NCI-H2029 (cell line): ENCODE results near the gene TRIM36.

Experiments
- DNase-seq: peaks from one replicate; lab custom pipeline; 2025; lab: John Stamatoyannopoulos, UW

The TRIM36 gene, protein sequence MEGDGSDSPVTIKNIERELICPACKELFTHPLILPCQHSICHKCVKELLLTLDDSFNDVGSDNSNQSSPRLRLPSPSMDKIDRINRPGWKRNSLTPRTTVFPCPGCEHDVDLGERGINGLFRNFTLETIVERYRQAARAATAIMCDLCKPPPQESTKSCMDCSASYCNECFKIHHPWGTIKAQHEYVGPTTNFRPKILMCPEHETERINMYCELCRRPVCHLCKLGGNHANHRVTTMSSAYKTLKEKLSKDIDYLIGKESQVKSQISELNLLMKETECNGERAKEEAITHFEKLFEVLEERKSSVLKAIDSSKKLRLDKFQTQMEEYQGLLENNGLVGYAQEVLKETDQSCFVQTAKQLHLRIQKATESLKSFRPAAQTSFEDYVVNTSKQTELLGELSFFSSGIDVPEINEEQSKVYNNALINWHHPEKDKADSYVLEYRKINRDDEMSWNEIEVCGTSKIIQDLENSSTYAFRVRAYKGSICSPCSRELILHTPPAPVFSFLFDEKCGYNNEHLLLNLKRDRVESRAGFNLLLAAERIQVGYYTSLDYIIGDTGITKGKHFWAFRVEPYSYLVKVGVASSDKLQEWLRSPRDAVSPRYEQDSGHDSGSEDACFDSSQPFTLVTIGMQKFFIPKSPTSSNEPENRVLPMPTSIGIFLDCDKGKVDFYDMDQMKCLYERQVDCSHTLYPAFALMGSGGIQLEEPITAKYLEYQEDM

DNA sequence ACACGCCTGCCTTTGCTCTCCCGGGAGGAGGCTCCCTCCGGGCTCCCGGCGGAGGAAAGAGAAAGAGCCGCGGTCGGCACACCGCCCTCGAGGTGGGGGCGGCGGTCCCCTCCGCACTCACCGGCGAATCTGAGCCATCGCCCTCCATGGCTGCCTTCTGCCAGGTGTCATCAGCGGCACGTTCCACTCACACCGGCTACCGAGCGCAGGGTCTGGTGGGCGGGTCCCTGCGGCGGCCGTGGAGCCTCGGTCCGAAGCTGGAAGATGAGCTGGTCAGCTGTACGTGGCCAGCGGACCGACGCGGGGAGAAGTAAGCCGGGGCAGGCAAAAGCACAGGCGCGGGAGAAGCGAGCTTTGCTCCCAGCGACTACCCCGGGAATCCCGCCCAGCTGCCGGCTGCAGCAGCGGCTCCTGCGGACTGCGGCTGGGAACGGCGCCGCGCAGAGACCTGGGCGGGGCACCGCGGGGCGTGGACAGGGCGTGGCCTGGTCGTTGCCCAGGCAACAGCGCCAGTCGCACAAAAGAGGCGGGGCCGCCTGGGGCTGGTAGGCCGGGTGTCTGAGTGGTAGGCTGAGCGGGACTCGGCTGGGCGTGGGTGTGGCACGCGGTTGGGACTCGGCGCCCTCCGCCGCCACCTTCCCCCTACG, at the start of gene TRIM36:
TSS of gene TRIM36 (minus strand) at position 422 of the 647 bp plus-strand sequence. CDS start at position 148, 274 bp downstream.
- DNase-seq: peak; percentile 93

- no peak for DNase-seq
Measured at GRCh38 chr5:115214541-115214940, 44.8 kb upstream of the TRIM36 start.

DNA sequence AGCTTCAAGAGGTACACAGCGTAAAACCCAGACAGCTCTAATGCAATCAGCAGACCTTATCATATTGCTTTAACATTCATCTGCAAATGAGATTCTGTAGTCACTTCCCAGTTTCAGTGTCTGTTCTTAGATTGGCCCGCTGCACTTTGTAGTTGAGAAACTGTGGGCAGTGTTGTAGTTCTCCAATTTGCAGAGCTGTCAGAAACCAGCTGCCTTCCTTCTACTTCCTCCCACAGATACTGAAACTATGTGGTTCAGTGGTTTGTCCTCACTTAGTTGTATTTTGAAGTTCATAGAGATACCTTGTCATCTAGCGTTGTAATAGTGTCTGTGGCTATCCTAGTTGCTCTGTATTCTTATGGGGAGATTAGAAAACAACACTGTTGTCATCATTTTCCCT, 39.6 kb upstream of the TRIM36 start:
- DNase-seq: no peak

DNA sequence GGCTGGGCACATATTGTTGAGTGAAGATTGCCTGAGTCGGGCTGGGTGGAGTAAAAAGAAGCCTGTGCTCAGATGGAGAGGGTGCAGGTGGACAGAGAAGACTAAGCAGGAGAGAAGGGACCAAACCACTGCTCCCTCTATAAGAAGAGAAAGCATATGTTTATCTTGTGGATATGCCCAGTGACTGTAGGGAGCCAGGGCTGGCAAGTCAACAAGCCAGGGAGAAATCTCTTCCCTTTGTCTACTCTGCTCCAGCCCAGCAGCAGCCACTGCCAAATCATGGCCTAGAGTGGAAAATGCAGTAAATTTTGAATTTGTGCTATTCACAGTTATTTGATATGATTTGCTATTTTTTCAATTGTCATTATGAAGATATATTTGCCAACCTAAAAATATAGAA, 33.2 kb upstream of the TRIM36 start:
- no peak for DNase-seq

- DNase-seq: no peak
Measured at GRCh38 chr5:115196161-115196560, 26.5 kb upstream of the TRIM36 start.

DNA sequence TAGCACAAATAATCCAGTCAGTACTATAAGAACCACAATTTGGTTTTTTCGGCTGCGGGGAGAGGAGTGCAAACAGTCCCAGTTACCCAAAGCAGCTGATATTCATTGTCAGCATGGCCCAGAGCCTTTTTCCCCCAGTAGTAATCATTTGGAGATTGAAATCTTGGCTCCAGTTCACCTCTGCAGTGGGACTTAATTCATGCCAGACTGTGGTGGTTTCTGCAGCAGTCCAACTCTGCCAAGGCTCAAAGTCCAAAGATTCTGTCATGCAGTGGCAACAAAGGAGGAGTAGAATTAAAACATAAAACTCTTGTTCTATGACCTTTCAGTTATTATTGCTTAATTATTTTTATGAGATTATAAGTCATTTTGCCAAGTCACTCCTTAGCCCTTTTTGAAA, 25.0 kb upstream of the TRIM36 start:
- no peak for DNase-seq

- DNase-seq: no peak
Measured at GRCh38 chr5:115193295-115193694, 23.6 kb upstream of the TRIM36 start.

DNA sequence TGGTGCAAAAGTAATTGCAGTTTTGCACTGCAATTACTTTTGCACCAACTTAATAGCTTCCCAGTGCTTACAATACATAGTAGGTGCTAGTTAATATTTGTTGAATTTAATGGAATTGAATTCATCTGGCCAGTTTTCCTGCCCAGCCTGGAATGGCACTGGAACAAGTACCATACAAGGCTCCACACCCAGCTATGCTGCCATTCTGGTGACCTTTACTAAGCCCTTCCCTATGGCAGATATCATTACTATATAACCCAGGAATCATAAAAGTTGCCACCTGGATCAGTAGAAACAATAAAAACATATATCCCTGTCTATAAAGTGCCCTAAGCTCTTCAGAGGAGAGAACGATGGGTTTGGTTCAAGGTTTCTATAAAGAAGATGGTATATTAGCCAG, 22.4 kb upstream of the TRIM36 start:
- DNase-seq: no peak

DNA sequence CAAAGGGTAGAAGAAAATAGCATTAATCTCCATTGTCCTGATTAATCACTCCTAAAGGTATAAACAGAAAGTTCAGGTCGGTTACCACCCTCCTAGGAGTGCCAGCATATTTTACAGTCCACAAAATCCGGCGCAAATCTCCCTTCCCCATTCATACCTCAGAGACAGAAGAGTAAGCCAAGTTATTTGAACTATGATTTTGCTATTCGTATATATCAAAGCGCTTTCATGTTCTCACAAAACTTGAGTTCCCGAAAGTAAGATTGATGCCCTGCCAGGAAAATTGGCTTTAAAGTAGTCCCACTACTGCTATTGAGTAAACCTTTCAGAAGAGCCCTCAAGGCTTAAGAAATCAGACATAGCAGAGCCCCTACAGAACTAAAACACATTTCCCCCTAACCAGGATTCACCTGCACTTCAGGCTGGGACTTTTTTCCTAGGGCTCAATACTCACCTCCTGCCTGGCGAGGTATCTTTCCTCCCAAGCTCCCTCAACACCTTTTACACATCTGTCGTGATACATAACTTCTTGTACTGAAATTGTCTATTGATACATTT, 21.8 kb upstream of the TRIM36 start:
- no peak for DNase-seq

- no peak for DNase-seq
Measured at GRCh38 chr5:115190388-115190787, 20.7 kb upstream of the TRIM36 start.

DNA sequence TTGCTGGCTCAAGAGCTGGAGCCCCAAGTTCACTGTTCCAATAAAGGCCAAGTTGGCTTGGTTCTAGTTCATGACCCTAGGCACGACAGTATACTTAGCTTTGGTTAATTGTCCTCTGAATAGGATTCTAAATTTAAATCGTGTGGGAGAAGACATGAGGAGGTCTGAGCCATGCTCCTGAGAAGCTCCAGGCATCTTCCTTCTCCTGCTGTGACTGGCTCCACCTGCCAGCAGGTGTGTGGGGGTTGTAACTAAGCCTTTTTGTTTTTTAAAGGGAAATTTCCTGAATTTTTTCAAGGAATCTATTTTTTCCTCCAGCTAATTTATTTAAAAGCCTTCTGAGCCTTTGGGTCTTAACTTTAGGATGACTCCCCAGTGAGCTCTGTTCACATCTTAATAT, 20.2 kb upstream of the TRIM36 start:
- no peak for DNase-seq

DNA sequence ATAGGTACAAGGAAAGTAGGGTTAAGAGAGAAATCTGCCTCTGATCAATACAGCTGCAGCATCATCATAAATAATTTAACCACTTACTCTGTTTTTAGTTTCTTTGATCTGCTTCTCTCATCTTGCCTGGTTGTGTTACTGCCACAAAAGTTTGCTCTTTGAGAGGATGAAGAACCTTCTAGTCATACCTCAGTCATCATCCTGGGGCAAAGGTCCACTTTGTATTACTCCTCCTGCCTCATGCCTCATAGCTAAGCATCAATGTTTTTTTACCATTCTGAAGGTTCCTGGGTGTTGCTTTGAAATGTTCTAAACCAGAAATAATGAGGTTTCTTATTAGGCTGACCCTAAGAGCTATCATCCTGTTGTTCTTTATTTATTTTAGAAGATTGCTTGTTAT, 17.1 kb upstream of the TRIM36 start:
- DNase-seq: no peak

DNA sequence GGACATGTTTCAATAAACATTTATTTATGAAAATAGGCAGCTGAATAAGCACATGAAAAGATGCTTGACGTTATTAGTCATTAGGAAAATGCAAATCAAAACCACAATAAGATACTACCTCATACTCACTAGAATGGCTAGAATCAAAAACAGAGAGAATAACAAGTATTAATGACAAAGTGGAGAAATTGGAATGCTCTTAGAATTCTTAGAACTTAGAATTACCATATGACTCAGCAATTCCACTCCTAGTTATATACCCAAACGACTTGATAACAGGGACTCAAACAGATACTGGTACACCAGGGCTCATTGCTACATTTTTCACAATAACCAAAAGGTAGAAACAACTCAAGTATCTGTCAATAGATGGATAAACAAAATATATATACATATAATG, 15.1 kb upstream of the TRIM36 start:
- no peak for DNase-seq

- no peak for DNase-seq
Measured at GRCh38 chr5:115181757-115182156, 12.0 kb upstream of the TRIM36 start.

DNA sequence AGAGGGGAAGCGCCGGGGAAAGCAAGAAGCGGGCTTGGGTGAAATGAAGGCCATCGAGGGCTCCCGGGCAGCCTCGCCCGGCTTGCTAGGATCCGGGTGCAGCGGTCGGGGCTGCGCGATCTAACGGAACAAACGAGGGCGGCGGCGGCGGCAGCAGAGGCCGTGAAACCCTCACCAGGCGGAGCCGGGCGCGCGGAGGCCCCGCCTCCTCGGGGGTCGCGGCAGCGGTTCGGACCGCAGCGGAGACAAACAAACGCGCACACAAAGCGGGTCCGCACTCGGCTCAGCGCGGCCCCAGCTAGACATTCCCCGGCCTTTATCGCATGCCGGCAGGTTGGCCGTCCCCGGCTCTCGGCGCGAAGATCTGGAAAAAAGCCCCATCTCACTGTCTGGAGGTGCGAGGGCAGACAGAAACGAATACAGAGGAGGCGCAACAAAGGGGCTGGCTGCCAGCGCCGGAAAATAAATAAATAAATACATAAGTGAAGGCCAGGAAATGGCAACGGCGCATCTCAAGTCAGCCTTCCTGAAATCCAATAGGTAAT, 10.5 kb upstream of the TRIM36 start:
- DNase-seq: peak; percentile 48

DNA sequence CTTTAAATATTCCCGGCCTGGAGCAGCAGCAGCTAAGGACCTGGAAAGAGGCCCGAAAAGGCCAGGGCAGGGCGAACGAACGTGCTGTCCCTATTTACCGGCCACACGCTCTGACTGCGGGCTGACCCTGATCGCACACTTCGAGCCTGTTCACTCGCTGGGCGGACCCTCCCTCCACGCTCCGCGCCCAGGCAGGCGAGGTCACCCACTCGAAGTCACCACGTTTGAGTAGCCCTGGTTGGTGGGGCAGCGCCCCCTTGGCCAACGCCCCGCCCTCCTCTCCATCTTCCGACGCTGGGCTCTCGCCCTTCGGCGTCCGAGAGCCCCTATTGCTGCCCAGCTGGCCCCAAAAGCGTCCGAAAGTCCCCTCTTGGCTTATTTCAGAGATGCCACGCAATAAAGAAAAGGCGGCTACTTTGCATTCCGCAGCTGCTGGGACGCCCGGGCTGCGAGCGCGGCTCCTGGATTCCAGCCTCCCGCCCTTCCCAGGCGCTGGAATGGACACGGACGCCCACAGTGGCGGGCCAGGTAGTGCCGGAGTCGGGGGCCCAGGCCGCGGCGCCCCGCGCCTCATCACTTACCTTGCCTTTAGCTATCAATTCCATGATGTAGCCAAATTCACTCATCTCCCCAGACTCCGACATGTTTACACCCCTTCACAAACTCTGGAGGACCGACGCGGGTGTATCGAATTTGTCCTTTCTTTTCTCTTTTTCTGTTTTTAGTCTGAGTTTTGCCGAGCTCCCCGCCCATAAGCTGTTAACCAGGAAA, 9.9 kb upstream of the TRIM36 start:
- no peak for DNase-seq

DNA sequence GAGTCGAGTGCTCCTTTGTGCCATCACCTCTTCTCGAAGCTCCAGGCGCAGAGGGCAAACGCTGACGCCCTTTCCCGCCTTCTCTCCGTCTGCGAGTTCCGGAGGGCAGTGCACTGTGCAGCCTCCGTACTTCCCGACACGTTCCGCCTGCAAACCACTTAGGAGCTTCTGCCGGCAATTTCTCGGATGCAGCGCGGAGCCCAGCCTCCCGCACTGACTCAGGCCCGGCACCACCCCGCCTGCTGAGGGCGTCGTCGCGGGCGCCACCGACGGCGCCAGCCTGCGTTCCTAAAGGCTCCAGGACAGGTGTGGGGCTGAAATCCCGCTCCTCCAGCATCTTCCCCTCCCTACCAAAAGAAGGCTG, 9.3 kb upstream of the TRIM36 start:
- no peak for DNase-seq

DNA sequence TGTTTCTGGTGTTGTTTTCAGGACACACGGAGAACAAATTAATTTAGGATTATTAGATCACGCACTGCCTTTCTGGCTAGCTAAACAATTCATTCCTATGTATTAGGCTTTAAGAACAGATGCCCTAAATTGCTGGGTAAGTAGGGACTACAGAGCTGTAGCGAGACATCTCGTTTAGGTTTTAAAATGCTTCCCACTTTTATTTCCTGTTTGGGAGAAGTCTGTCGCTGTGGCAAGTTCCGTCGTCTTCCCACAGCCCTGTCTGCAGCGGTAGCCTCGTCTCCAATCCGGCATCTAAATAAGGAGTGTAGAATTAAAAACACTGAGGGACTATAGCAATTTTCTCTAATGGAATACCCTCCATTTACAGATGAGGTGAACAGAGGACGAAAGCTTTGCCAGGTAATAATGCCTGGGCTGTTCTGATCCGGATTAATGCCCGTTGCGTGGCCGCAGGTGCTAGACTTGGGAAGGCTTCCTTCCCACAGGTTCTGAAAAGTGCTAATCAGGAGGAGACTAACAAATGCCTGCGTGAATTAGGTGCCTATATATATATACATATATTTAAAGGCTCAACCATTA, 1.3 kb upstream of the TRIM36 start:
- no peak for DNase-seq

DNA sequence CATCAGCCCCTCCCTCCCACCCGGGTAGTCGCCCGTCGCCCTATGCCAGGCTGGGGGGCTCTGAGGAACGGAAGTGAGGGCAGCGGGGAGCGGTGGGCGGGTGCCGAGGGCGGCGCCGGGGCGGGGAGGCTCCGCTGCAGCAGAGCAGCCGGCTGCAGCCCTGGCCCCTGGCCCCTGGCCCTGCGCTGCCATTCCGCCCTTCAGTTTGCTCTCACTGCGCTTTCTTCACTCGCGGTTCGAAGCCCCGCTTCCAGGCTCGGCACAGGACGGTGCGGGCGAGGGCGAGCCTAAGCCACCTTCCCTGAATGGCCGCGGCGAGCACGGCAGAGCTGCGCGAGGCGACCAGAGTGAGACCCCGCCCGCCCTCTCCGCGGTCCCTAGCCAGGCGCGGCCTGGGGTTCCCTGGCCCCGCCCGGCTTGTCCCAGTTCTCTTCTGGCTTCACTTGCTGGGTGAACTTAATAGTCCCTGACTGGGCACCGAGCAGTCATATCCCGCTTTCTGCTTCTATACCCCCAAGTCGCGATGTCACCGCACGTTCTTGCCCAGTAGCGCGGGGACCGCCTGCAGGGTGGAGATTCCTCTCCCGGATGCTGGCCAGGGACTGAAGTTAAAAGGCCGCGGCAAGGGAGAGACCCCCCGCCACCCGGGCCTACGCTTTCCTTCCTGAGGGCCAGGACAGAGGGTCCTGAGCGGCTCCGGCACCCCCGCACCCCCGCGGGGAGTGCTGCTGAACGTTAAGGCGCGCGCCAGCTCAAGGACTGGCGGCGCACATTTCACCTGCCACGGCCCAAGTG, 623 bp upstream of the TRIM36 start:
- DNase-seq: peak; percentile 81

DNA sequence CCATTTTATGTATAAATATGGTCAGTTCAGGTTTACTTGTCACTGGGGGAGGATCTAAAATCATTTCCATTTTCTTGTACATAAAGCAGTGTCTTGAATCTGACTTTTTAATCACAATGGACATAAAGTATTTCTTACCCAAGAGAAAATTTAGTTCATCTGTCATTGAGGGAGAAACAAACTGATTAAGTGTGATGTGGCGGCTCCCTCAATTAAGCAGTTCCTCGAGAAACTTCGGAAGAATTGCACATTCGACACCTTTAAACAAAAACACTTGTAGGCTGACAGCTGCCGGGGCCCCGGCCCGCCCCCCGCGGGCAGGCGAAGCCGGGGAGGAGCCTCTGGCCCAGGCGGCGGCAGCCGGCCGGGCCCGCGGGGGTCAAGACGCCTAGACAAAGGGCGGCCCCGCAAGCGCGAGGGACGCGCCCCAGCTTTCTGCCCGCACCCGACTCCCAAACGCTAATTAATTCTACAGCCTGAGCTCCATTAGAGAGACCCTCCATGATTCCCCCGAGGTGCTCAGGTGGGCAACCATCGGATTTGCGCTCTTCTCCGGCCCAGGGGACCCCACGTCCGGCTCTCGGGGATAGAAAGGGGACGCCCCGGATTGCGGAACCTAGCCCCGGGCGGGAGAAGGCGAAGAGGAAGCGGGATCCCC, 750 bp downstream of the TRIM36 start:
- DNase-seq: no peak
